Suprapubic skin (tissue), 3 donors: ENCODE measurements around the gene USP32.
"Not testable (repeated sequence)": the region's sequence is repeated elsewhere in the genome, so short reads cannot be mapped to it uniquely, and the experiment has no call there.

ENCODE experiments used
- EP300 ChIP-seq: sonication (generic); formaldehyde crosslinking; IDR thresholded peaks from one replicate; pipeline ENCODE4 v1.6.1; 2017; ENCODE audit warnings: antibody characterized with exemption
- TF ChIP-seq, protein P1 (sequence below), 2 donors: fragments of 200-600 bp in 1 of 2; fragments of 450-650 bp in 1 of 2; sonication (generic) in 1 of 2; IDR thresholded peaks; one replicate each; pipeline ENCODE4 v1.5.1; 2016 to 2019; ENCODE audit warnings: antibody characterized with exemption in 2 of 2, mild to moderate bottlenecking in 1 of 2, moderate library complexity in 1 of 2

- TF ChIP-seq, protein P1, sequence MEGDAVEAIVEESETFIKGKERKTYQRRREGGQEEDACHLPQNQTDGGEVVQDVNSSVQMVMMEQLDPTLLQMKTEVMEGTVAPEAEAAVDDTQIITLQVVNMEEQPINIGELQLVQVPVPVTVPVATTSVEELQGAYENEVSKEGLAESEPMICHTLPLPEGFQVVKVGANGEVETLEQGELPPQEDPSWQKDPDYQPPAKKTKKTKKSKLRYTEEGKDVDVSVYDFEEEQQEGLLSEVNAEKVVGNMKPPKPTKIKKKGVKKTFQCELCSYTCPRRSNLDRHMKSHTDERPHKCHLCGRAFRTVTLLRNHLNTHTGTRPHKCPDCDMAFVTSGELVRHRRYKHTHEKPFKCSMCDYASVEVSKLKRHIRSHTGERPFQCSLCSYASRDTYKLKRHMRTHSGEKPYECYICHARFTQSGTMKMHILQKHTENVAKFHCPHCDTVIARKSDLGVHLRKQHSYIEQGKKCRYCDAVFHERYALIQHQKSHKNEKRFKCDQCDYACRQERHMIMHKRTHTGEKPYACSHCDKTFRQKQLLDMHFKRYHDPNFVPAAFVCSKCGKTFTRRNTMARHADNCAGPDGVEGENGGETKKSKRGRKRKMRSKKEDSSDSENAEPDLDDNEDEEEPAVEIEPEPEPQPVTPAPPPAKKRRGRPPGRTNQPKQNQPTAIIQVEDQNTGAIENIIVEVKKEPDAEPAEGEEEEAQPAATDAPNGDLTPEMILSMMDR (IDR thresholded peaks at IDR 0.05) = peak in 1 of 2 donors; percentile 7
- TF ChIP-seq EP300 = not testable (repeated sequence)
These were observed 217.2 kb downstream of the USP32 start for GRCh38 chr17:60174767-60175166.
